ENCODE results near the gene SEZ6. TPM values are rescaled to one million over a fixed set of nuclear protein-coding genes. Genes with fewer than 3 reads are reported as not detected.

Gene SEZ6
- total RNA-seq, 1 donor from 2014 or later = not detected

- no peak for DNase-seq (ENCODE audit: low spot score)
Measured at GRCh38 chr17:29007456-29007855, 1.6 kb upstream of the SEZ6 start.

GRCh38 chr17:29004081-29004692 lies 1.6 kb downstream of the SEZ6 start:
- no peak for DNase-seq (ENCODE audit: low spot score)

- no peak for DNase-seq (ENCODE audit: low spot score)
Measured at GRCh38 chr17:29003289-29003688, 2.5 kb downstream of the SEZ6 start.

GRCh38 chr17:29002811-29003210 lies 3.0 kb downstream of the SEZ6 start:
- no peak for DNase-seq (ENCODE audit: low spot score)

- no peak for DNase-seq (ENCODE audit: low spot score)
Measured at GRCh38 chr17:29000973-29001372, 4.9 kb downstream of the SEZ6 start.

- DNase-seq (ENCODE audit: low spot score) = no peak
Measured at GRCh38 chr17:28999206-28999605, 6.6 kb downstream of the SEZ6 start.

- no peak for DNase-seq (ENCODE audit: low spot score)
Measured at GRCh38 chr17:28997806-28998205, 8.0 kb downstream of the SEZ6 start.

GRCh38 chr17:28996554-28997096 lies 9.2 kb downstream of the SEZ6 start:
- DNase-seq (ENCODE audit: low spot score) = no peak

GRCh38 chr17:28993645-28994426 lies 12.0 kb downstream of the SEZ6 start:
- no peak for DNase-seq (ENCODE audit: low spot score)

- no peak for DNase-seq (ENCODE audit: low spot score)
Measured at GRCh38 chr17:28992625-28993600, 12.9 kb downstream of the SEZ6 start.

GRCh38 chr17:28992185-28992584 lies 13.6 kb downstream of the SEZ6 start:
- DNase-seq (ENCODE audit: low spot score) = no peak

- DNase-seq (ENCODE audit: low spot score) = no peak
Measured at GRCh38 chr17:28991779-28992178, 14.1 kb downstream of the SEZ6 start.

- no peak for DNase-seq (ENCODE audit: low spot score)
Measured at GRCh38 chr17:28989028-28989427, 16.8 kb downstream of the SEZ6 start.

GRCh38 chr17:28988475-28988874 lies 17.4 kb downstream of the SEZ6 start:
- DNase-seq (ENCODE audit: low spot score) = no peak

GRCh38 chr17:28986714-28987655 lies 18.8 kb downstream of the SEZ6 start:
- DNase-seq (ENCODE audit: low spot score) = no peak

- no peak for DNase-seq (ENCODE audit: low spot score)
Measured at GRCh38 chr17:28985950-28986713, 19.7 kb downstream of the SEZ6 start.

GRCh38 chr17:28983286-28984230 lies 22.3 kb downstream of the SEZ6 start:
- DNase-seq (ENCODE audit: low spot score) = no peak

- DNase-seq (ENCODE audit: low spot score) = no peak
Measured at GRCh38 chr17:28982131-28982793, 23.6 kb downstream of the SEZ6 start.
